HG03175 (cell line): Measurements from ENCODE around the gene BHLHE23.
"Not testable (repeated sequence)": the region's sequence is repeated elsewhere in the genome, so short reads cannot be mapped to it uniquely, and the experiment has no call there.

Experiments
- ATAC-seq: cut with Tn5 transposase; IDR thresholded peaks from one replicate; pipeline ENCODE4 v1.9.1; 2021; ENCODE audit warnings: mild to moderate bottlenecking, moderate library complexity; ENCODE audit not compliant: unreplicated experiment

Gene BHLHE23

GRCh38 chr20:62962891-62963613, 43.7 kb downstream of the BHLHE23 start:
- no peak for ATAC-seq

DNA sequence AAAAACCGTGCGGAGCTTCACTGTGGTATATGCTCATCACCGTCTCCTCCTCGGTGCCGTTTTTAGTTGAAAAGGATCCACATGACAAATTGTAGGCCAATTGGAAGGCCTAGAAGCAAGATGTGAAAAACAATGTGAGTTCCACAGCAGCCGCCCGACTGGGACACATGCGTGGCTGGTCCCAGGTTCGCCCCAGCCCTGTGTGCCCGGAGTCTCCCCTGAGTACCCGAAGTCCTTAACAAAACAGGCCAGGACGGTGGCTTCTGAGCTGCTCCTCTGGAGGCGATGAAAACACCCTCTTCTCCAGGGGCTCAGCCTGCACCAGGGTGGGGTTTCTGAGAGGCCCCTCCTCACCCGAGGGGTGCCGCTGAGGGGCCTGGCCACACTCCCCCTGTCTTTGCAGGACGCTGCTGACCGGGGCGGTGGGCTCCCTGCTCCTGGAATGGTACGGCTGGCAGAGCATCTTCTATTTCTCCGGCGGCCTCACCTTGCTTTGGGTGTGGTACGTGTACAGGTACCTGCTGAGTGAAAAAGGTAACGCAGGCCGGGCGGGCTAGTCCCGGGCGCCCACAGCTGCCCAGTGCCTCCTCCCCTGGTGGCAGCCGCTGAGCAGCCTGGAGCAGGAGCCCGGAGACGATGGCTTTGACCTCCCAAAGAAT, 44.4 kb downstream of the BHLHE23 start:
- no peak for ATAC-seq

- ATAC-seq, result no peak
Observed at GRCh38 chr20:62961799-62962198, 45.0 kb downstream of the BHLHE23 start.

GRCh38 chr20:62961310-62961783, 45.4 kb downstream of the BHLHE23 start:
- ATAC-seq, result no peak

DNA sequence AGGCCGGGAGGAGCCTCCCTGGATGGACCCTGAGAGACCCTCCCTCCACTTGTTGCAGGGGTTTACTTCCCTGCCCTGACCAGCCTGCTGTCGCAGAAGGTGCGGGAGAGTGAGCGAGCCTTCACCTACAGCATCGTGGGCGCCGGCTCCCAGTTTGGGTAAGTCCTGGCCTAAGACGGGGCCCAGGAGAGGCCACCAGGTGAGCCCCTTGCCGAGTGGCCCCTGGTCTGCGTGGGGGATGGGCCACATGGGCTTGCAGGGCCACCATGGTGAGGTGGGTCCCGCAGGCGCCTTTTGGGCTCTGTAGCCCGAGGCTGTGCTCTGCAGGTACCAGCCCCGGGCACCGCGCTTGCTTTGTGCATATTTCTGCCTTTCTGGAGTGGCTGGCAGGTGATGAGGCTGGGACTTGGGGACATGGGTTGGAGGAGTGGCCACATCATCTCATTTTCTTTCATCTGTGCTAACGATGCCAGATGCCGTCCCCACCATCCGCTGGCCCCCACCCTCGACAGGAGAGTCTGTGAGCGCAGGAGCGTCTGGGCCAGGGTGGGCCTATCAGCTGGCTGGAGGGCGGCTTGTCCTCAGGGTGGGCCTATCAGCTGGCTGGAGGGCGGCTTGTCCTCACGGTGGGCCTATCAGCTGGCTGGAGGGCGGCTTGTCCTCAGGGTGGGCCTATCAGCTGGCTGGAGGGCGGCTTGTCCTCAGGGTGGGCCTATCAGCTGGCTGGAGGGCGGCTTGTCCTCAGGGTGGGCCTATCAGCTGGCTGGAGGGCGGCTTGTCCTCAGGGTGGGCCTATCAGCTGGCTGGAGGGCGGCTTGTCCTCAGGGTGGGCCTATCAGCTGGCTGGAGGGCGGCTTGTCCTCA, 46.1 kb downstream of the BHLHE23 start:
- not testable (repeated sequence) for ATAC-seq

DNA sequence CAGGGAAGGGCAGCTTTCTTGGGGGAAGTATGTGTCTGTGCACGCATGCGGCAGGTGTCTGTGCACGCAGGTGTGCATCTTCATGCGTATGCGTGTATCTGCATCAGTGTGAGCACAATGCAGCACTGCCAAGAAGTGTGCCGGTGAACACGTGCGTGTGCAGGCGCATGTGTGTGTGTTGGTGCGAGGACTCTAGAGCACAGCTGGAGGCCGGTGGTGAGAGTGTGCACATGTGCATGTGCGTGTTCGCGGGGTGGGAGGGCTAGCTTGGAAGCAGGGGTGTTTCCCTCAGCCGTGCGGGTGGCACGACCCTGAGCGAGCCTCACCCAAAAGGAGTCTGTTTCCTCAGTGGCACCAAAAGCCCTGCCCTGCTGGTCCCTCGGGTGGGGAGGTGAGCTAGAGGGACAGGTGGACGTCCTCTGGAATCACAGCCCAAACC, 46.7 kb downstream of the BHLHE23 start:
- no peak for ATAC-seq

- no peak for ATAC-seq
Observed at GRCh38 chr20:62959101-62959971, 47.4 kb downstream of the BHLHE23 start.

DNA sequence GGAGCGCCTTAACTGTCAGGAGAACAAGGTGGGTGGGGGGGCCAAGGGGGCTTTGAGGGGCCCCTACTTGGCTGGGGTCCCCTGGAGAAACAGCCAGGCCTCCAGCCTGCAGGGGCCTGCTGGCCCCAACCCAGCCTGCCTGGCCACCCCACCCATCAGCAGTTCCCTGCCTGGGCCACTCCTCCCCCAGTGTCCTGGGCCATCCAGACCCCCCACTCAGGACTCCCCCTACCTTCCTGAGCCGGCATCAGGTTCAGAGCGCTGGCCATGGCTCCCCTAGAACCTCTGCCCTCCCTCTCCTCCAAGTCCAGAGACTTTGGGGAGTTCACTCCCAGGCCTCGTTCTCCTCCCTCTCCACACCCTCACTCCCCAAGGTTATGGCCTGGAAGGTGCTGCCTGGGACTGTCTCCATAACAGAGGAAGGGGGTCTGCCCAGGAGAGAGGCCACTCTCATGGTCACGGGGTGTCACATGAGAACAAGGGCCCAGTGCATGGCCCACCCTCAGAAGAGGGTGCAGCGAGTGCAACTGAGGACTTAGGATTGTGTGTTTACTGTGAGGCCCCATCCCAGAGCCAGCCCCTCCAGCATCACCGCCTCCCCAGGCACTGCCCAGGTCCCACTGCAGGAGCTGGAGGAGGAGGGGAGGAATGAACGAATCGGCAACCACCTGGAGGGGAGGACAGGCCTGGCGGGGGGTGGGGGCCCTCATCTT, 48.2 kb downstream of the BHLHE23 start:
- no peak for ATAC-seq

DNA sequence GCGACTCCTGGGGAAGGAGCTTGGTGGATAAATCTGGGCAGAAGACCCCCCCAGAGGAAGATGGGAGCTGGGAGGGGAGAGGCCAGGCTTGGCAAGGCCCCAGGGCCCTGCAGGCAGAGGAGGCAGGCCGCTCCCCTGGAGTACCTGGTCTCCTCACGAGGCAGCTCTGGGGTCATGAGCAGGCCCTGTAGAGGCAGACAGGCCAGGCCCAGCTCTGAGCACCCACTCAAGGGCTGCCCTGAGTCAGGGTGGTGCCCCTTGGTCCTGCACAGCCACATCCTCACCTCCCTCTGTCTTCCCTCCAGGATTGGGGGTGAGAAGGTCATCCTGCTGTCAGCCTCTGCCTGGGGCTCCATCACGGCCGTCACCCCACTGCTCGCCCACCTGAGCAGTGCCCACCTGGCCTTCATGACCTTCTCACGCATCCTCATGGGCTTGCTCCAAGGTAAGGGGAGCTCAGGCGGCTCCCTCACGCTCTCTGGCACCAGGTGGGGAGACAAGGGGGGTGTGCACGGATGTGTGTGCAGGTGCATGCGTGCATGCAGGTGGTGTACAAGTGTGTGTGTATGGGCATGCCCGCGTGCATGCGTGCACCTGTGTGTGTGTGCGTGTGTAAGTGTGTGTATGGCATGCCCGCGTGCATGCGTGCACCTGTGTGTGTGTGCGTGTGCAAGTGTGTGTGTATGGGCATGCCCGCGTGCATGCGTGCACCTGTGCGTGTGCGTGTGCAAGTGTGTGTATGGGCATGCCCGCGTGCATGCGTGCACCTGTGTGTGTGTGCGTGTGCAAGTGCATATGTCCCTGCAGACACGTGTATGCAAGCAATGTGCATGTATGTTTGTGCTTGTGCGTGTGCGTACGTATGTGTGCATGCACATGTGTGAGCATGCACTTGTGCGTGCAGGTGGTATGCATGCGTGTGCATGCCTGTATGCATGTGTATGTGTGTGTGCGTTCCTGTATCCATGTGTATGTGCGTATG, 49.3 kb downstream of the BHLHE23 start:
- ATAC-seq, result no peak

GRCh38 chr20:62956387-62957135, 50.2 kb downstream of the BHLHE23 start:
- no peak for ATAC-seq
